ENCODE results near the gene CDH15.

GRCh38 chr16:89164847-89165680, 6.5 kb upstream of the CDH15 start:
- no peak for TF ChIP-seq CTCF (IDR thresholded peaks at IDR 0.05)
- no peak for TF ChIP-seq EZH2 (IDR thresholded peaks at IDR 0.05)
- TF ChIP-seq EZH2phosphoT487 (IDR thresholded peaks at IDR 0.05): no peak

Data from neural progenitor cell (in vitro differentiated cells).